Panc1 (cell line): ENCODE measurements around the gene CDCP1. TPM values are rescaled to one million over a fixed set of nuclear protein-coding genes. Genes with fewer than 3 reads are reported as not detected.

Experiments
- ATAC-seq: fragments of 200-7000 bp; cut with Tn5 transposase; 2 replicates; pipeline ENCODE4 v1.9.1; 2020; ENCODE audit warnings: mild to moderate bottlenecking, moderate library complexity
- BruUV-seq: library from RNA; stranded (reverse); fragments of 400-500 nt; replicated peaks from 2 replicates; lab custom pipeline; 2021; lab: Mats Ljungman, UMichigan
- CTCF ChIA-PET: fragments of 300-600 bp; sonication (Branson Sonifier 250); formaldehyde crosslinking; loops from one replicate; lab custom pipeline; 2022; ENCODE audit warnings: antibody characterized with exemption; lab: Charles Lee
- POLR2A ChIA-PET: fragments of 300-600 bp; sonication (Branson Sonifier 250); formaldehyde crosslinking; loops from one replicate; lab custom pipeline; 2022; ENCODE audit warnings: antibody characterized with exemption; lab: Charles Lee
- DNase-seq: peaks from one replicate; pipeline ENCODE4 v3.0.0-alpha.2; 2010; ENCODE audit warnings: low read depth, low spot score
- H3K27ac ChIP-seq: 2 replicates; pipeline ENCODE4 v1.5.1; 2011; ENCODE audit warnings: mild to moderate bottlenecking, low read length, inconsistent platforms
- H3K27me3 ChIP-seq: fragments of 200-500 bp; sonication (Bioruptor generic); 2 replicates; pipeline ENCODE4 v1.6.0; 2014; ENCODE audit warnings: low read length, inconsistent platforms; ENCODE audit not compliant: control insufficient read depth, insufficient read depth
- H3K36me3 ChIP-seq: fragments of 200-500 bp; sonication (Bioruptor generic); 2 replicates; pipeline ENCODE4 v1.5.1; 2014; ENCODE audit warnings: inconsistent platforms, mild to moderate bottlenecking, low read length, moderate library complexity; ENCODE audit not compliant: control insufficient read depth, insufficient read depth
- H3K4me1 ChIP-seq: 2 replicates; pipeline ENCODE4 v1.5.1; 2011; ENCODE audit warnings: inconsistent platforms, mild to moderate bottlenecking, low read length, moderate library complexity; ENCODE audit not compliant: control insufficient read depth, insufficient read depth
- H3K4me3 ChIP-seq, 2 experiments: 2 replicates each; pipeline ENCODE4 v1.5.1; 2011 to 2012; ENCODE audit warnings: low read depth in 2 of 2, low read length in 2 of 2, mild to moderate bottlenecking in 2 of 2, inconsistent platforms in 1 of 2, moderate library complexity in 1 of 2
- H3K9me3 ChIP-seq: fragments of 200-500 bp; sonication (Bioruptor generic); 2 replicates; pipeline ENCODE4 v1.5.1; 2014; ENCODE audit warnings: low read depth, mild to moderate bottlenecking, inconsistent platforms, low read length, moderate library complexity; ENCODE audit not compliant: control insufficient read depth, insufficient read depth
- POLR2AphosphoS5 ChIP-seq: IDR thresholded peaks from 2 replicates; pipeline ENCODE4 v1.6.1; 2012; ENCODE audit warnings: mild to moderate bottlenecking, low read depth, low read length, moderate library complexity
- REST ChIP-seq, 2 experiments: IDR thresholded peaks; 2 replicates each; pipeline ENCODE4 v1.6.1; 2011 to 2012; ENCODE audit warnings: low read depth in 2 of 2, control low read depth in 1 of 2, low read length in 1 of 2, mild to moderate bottlenecking in 1 of 2, moderate library complexity in 1 of 2; ENCODE audit not compliant: insufficient read depth in 1 of 2
- SIN3A ChIP-seq: IDR thresholded peaks from 2 replicates; pipeline ENCODE4 v1.6.1; 2012; ENCODE audit warnings: low read depth, mild to moderate bottlenecking, low read length, moderate library complexity, borderline replicate concordance; ENCODE audit not compliant: insufficient read depth
- TCF7L2 ChIP-seq: IDR thresholded peaks from 2 replicates; pipeline ENCODE4 v1.6.1; 2011; ENCODE audit warnings: mild to moderate bottlenecking, low read depth, low read length, inconsistent platforms
- in situ Hi-C: cut with HindIII; loops from 2 replicates; pipeline ENCODE4 v1.10.0; 2016; ENCODE audit warnings: low sequenced_read_pairs, low pct_unique_long_range_greater_than_20kb
- intact Hi-C: fragments of 100-400 bp; cut with micrococcal nuclease; formaldehyde crosslinking; loops from one replicate; pipeline ENCODE4 v1.10.0; 2022; ENCODE audit not compliant: unreplicated experiment
- total RNA-seq: library from RNA; stranded (reverse); gene quantifications from one replicate; pipeline ENCODE4 v1.2.1, GENCODE V29; 2021; ENCODE audit not compliant: unreplicated experiment
- TF ChIP-seq, protein P1 (sequence below): fragments of 450-650 bp; IDR thresholded peaks from 2 replicates; pipeline ENCODE4 v1.5.1; 2017; ENCODE audit warnings: mild to moderate bottlenecking

Gene CDCP1
- total RNA-seq, 1 experiment from 2014 or later = 47.8 TPM

DNA sequence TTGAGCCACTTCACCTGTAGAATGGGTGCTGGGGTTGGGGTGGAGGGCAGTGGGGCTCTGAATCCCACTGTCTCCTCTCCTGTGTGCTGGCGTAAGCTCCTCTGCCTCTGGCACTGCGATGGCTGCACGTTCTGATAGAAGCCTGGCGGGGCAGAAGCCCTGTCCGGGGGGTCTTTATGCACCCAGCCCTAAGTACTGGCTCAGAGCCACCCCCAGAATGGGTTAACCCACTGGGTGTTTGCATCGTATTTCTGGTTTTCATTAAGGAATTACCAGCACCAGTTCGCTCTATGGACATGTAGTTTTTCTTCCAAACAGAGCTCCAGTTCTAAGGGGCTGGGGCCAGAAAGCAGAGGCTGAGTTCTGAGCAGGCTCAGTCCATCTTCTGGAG lies 37.7 kb upstream of the CDCP1 start:
- intact Hi-C loops (no loop called here), in situ Hi-C loops (no loop called here)
- ChIA-PET CTCF (no interaction called here), POLR2A (no interaction called here)
- no peaks in the 10 kb centered on the region for H3K9me3 ChIP-seq
- H3K4me3 ChIP-seq = no peak overlapping the region
- H3K36me3 ChIP-seq = no peaks in the 10 kb centered on the region
- no peak for ATAC-seq
- BruUV-seq = no TSS peak
- H3K27ac ChIP-seq = no peak overlapping the region
- TF ChIP-seq TCF7L2 (no peak), SIN3A (no peak), REST (IDR thresholded peaks at IDR 0.05; ENCODE audit: insufficient read depth in 1 of 2, low read depth in 2 of 2, low read length in 1 of 2) (no peak), POLR2AphosphoS5 (no peak)
- TF ChIP-seq, protein P1, sequence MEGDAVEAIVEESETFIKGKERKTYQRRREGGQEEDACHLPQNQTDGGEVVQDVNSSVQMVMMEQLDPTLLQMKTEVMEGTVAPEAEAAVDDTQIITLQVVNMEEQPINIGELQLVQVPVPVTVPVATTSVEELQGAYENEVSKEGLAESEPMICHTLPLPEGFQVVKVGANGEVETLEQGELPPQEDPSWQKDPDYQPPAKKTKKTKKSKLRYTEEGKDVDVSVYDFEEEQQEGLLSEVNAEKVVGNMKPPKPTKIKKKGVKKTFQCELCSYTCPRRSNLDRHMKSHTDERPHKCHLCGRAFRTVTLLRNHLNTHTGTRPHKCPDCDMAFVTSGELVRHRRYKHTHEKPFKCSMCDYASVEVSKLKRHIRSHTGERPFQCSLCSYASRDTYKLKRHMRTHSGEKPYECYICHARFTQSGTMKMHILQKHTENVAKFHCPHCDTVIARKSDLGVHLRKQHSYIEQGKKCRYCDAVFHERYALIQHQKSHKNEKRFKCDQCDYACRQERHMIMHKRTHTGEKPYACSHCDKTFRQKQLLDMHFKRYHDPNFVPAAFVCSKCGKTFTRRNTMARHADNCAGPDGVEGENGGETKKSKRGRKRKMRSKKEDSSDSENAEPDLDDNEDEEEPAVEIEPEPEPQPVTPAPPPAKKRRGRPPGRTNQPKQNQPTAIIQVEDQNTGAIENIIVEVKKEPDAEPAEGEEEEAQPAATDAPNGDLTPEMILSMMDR = no peak
- DNase-seq = no peak
- H3K4me1 ChIP-seq = no peaks in the 10 kb centered on the region
- H3K27me3 ChIP-seq = no peaks in the 10 kb centered on the region

- Histone ChIP-seq H3K27ac (no peak overlapping the region), H3K36me3 (no peaks in the 10 kb centered on the region), H3K9me3 (no peaks in the 10 kb centered on the region), H3K27me3 (no peaks in the 10 kb centered on the region), H3K4me3 (no peak overlapping the region), H3K4me1 (peaks cover 4% of the 10 kb centered on the region)
- no peak for ATAC-seq
- DNase-seq = no peak
- in situ Hi-C loops (no loop called here), intact Hi-C loops (no loop called here)
- TF ChIP-seq TCF7L2 (no peak), POLR2AphosphoS5 (no peak), REST (IDR thresholded peaks at IDR 0.05; ENCODE audit: insufficient read depth in 1 of 2, low read depth in 2 of 2, low read length in 1 of 2) (no peak), SIN3A (no peak)
- TF ChIP-seq, protein P1 = no peak
- CTCF ChIA-PET = no interaction called here
- POLR2A ChIA-PET = no interaction called here
- no TSS peak for BruUV-seq
These were observed 37.0 kb upstream of the CDCP1 start for GRCh38 chr3:45182915-45183871.
